Esophagus (tissue), 2 donors: ENCODE results near the gene SUGCT. TPM values are rescaled to one million over a fixed set of nuclear protein-coding genes. Genes with fewer than 3 reads are reported as not detected.
"Not testable (repeated sequence)": the region's sequence is repeated elsewhere in the genome, so short reads cannot be mapped to it uniquely, and the experiment has no call there.

Experiments used
- H3K27ac ChIP-seq, 2 donors: one replicate each; pipeline ENCODE4 v1.5.1; 2013; ENCODE audit warnings: low read depth in 2 of 2, mild to moderate bottlenecking in 2 of 2, inconsistent platforms in 1 of 2, low read length in 1 of 2, moderate library complexity in 1 of 2
- H3K27me3 ChIP-seq, 2 donors: one replicate each; pipeline ENCODE4 v1.6.1; 2013; ENCODE audit warnings: low read length in 2 of 2, control low read depth in 1 of 2, mild to moderate bottlenecking in 1 of 2; ENCODE audit not compliant: insufficient read depth in 2 of 2, control insufficient read depth in 1 of 2
- H3K36me3 ChIP-seq, 2 donors: one replicate each; pipeline ENCODE4 v1.6.1; 2013; ENCODE audit warnings: low read length in 1 of 2; ENCODE audit not compliant: control insufficient read depth in 2 of 2, insufficient read depth in 2 of 2
- H3K4me1 ChIP-seq, 2 donors: one replicate each; pipeline ENCODE4 v1.6.1; 2013; ENCODE audit warnings: low read length in 1 of 2; ENCODE audit not compliant: control insufficient read depth in 2 of 2, insufficient read depth in 2 of 2
- H3K4me3 ChIP-seq, 2 donors: one replicate each; pipeline ENCODE4 v1.5.1; 2013; ENCODE audit warnings: low read length in 2 of 2, mild to moderate bottlenecking in 2 of 2, low read depth in 1 of 2, moderate library complexity in 1 of 2
- H3K9me3 ChIP-seq, 2 donors: one replicate each; pipeline ENCODE4 v1.6.1; 2013; ENCODE audit warnings: mild to moderate bottlenecking in 2 of 2, low read depth in 1 of 2, low read length in 1 of 2, moderate library complexity in 1 of 2; ENCODE audit not compliant: control insufficient read depth in 2 of 2, insufficient read depth in 1 of 2
- WGBS, 2 donors: extraction: QIAGEN DNeasy Blood & Tissue Kit; methylation state at CpG; one replicate each; pipeline ENCODE4 v1.1.7; 2013; 5-methylcytosine and 5-hydroxymethylcytosine counted together
- polyA plus RNA-seq, 2 donors: library from polyadenylated mRNA; stranded (reverse); fragments of 200-250 nt; gene quantifications; one replicate each; pipeline ENCODE4 v1.2.3, GENCODE V29; 2013
- donor health status: healthy with polysubstance abuse.
- donor health status: Bipolar disorder and iron deficiency.

Gene SUGCT
- polyA plus RNA-seq, 2 donors, result 1.7 to 2.3 TPM

DNA sequence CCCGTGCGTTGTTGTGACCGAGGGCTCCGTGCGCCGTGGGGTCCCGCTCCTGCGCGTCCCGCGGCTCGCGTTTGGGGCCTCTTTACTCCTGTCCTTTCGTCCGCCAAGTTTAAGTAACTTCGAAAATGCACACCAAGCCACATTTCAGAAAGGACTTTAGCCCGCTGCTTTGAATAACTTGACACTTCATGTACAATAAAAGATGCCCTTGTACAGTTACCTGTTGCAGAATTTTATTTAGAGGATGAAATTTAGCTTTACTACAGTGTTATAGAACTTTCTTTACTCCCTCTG lies 459 bp downstream of the SUGCT start:
- 5 to 7% methylated on average over 17 of the region's 17 CpGs for WGBS, 2 donors
- H3K36me3 ChIP-seq, result no peaks in the 10 kb centered on the region
- H3K27me3 ChIP-seq, result no peaks in the 10 kb centered on the region
- peak overlapping the region; percentile 90 to 95 for H3K27ac ChIP-seq
- no peaks in the 10 kb centered on the region for H3K9me3 ChIP-seq
- H3K4me3 ChIP-seq, result peak overlapping the region; percentile 92 to 99
- H3K4me1 ChIP-seq, result no peaks in the 10 kb centered on the region

DNA sequence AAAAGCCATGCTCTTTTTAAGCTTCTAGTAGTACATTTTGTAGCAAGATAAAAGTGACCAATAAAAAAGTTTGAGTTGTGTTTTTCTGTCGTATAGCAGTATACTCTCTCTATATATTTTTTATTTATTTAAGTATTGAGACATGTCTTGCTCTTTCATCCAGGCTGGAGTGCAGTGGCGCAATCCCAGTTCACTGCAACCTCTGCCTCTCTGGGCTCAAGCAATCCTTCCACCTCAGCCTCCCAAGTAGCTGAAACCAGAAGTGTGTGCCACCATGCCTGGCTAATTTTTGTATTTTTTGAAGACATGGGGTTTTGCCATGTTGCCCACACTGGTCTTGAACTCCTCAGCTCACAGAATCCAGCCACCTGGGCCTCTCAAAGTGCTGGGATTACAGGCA lies 2.8 kb downstream of the SUGCT start:
- Histone ChIP-seq H3K36me3 (no peaks in the 10 kb centered on the region), H3K9me3 (no peaks in the 10 kb centered on the region), H3K4me1 (no peaks in the 10 kb centered on the region), H3K4me3 (no peak overlapping the region), H3K27ac (no peak overlapping the region), H3K27me3 (no peaks in the 10 kb centered on the region)
- 97 to 98% methylated on average over 2 of the region's 2 CpGs for WGBS, 2 donors

DNA sequence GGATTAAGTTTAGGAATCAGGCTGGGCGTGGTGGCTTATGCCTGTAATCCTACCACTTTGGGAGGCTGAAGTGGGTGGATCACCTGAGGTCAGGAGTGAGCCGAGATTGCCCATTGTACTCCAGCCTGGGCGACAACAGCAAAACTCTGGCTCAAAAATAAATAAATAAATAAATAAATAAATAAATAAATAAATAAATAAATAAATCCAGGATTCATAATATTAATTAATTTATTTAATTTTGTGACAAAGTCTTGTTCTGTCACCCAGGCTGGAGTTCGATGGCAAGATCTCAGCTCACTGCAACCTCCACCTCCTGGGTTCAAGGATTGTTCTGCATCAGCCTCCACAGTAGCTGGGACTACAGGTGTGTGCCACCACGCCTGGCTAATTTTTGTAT lies 4.2 kb downstream of the SUGCT start:
- WGBS, 2 donors, result 84 to 85% methylated on average over 5 of the region's 5 CpGs
- Histone ChIP-seq H3K9me3 (no peaks in the 10 kb centered on the region), H3K27me3 (no peaks in the 10 kb centered on the region), H3K4me3 (no peak overlapping the region), H3K4me1 (no peaks in the 10 kb centered on the region), H3K27ac (no peak overlapping the region), H3K36me3 (no peaks in the 10 kb centered on the region)

DNA sequence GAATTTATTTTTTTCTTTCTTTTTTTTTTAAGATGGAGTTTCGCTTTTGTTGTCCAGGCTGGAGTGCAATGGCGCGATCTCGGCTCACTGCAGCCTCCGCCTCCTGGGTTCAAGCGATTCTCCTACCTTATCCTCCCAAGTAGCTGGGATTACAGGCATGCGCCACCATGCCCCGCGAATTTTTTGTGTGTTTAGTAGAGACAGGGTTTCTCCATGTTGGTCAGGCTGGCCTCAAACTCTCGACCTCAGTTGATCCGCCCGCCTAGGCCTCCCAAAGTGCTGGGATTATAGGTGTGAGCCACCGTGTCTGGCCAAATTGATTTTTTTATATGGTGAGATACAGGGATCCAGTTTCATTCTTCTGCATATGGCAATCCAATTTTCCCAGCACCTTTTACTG lies 5.1 kb downstream of the SUGCT start:
- H3K9me3 ChIP-seq, H3K27ac ChIP-seq, H3K4me3 ChIP-seq, H3K4me1 ChIP-seq, H3K27me3 ChIP-seq, H3K36me3 ChIP-seq: not testable (repeated sequence)
- WGBS, 2 donors, result 96 to 97% methylated on average over 13 of the region's 13 CpGs

DNA sequence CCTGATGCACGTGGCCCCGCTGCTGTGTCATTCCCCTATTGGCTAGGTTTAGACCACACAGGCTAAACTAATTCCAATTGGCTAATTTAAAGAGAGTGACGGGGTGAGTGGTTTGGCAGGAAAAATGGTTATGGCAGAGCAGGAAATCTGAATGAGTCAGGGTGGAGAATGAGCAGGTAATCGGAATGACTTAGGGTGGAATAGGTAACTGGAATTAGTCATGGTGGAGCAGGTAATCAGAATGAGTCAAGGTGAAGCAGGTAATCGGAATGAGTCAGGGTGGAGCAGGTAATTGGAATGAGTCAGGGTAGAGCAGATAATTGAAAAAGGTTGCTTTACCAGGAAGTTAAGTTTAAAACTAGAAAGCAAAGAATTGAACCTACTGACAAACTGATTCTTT lies 7.1 kb downstream of the SUGCT start:
- peak overlapping the region in 1 of 2 donors; percentile 13 for H3K27ac ChIP-seq
- H3K27me3 ChIP-seq, H3K4me3 ChIP-seq, H3K4me1 ChIP-seq, H3K9me3 ChIP-seq, H3K36me3 ChIP-seq: not testable (repeated sequence)
- WGBS, 2 donors, result 62 to 68% methylated on average over 5 of the region's 5 CpGs

DNA sequence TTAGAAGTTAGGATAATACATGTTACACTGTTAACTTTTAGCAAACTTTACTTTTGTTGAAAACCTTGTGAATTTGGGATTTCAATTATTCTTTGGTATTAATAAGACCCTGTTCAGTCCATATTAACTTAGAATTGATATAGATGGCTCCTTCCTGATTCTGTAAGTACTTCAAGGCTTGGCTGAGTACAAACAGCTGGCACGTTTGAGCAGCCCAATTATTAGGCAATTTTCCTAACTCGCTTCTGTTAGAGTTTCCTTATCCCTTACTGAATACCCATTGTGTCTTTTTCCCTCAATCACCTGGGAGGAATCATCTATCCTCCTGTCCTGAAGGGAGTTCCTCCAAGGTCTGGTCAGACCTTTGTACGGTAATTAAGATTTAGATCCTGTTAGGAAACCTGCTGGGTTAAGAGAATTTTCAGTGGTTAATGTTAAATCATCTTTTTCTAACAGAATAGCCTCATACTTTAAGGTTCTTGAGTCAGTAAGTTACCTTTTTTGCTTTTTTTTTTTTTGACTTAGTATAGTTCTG lies 10.9 kb downstream of the SUGCT start:
- not testable (repeated sequence) for H3K4me3 ChIP-seq, H3K27me3 ChIP-seq, H3K36me3 ChIP-seq, H3K9me3 ChIP-seq, H3K27ac ChIP-seq, H3K4me1 ChIP-seq
- WGBS, 2 donors, result 61 to 65% methylated on average over 3 of the region's 3 CpGs

DNA sequence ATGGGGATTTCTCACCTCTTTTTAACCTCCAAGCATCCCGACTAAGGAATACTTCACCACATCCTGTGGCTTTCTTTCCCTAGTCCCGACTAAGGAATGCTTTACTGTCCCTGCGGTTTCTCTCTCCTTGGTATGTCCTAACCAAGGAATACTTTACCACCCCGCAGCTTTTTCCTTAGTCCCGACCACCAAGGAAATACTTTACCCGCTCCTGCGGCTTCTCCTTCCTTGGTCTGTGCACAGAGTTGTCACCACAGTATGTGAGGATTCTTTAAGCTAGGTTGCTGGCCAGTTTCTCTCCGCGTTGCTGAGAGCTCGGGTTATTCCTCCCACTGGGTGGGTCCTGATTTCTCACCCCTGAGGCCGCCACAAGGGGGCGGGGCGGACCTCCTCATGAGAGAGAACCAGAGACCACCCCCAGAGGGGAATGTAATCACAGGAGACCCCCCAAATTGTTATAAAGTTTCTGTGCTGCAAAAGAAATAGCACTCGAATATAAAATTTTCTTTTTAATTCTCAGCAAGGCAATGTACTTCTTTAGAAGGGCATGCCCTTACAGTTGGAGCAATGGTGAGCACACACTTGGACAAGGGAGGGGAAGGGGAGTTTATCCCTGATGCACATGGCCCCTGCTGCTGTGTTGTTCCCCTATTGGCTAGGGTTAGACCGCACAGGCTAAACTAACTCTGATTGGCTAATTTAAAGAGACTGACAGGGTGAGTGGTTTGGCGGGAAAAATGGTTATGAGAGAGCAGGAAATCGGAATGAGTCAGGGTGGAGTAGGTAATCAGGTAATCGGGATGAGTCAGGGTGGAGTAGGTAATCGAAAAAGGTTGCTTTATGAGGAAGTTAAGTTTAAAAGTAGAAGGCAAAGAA lies 12.8 kb downstream of the SUGCT start:
- Histone ChIP-seq H3K27me3 (no peaks in the 10 kb centered on the region), H3K4me3 (no peak overlapping the region), H3K27ac (no peak overlapping the region), H3K4me1 (no peaks in the 10 kb centered on the region), H3K36me3 (no peaks in the 10 kb centered on the region), H3K9me3 (no peaks in the 10 kb centered on the region)
- WGBS, 2 donors, result 87 to 88% methylated on average over 19 of the region's 19 CpGs

DNA sequence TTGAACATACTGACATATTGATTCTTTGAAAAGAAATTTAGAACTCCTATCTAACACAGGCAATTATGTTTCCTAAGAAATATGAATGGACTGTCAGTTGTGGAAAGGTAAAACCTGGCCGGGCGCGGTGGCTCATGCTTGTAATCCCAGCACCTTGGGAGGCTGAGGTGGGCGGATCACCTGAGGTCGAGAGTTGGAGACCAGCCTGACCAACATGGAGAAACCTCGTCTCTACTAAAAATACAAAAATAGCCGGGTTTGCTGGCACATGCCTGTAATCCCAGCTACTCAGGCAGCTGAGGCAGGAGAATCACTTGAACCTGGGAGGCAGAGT lies 13.4 kb downstream of the SUGCT start:
- not testable (repeated sequence) for H3K27ac ChIP-seq, H3K36me3 ChIP-seq, H3K4me1 ChIP-seq, H3K4me3 ChIP-seq, H3K9me3 ChIP-seq, H3K27me3 ChIP-seq
- WGBS, 2 donors, result 95% methylated on average over 7 of the region's 7 CpGs

DNA sequence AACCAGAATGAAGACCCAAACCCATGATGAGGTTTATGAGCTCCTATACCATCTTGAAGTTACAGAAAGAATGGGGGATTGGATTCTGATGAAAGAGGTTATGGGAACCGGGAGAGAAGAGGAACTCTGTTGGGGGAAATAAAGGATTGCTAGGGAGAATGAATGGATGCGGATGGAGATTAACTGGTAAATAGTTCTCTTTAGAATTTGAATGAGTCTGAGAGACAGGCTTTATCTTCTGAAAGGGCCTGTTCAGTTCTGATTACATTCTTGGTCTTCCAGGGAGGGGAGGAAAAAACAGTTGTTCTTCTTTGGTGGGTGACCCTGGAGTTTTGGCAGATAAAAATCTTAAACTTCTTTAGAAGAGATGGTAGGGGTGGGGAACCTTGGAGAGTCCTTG lies 13.9 kb downstream of the SUGCT start:
- H3K4me3 ChIP-seq, result no peak overlapping the region
- no peak overlapping the region for H3K27ac ChIP-seq
- 90 to 93% methylated on average over 2 of the region's 2 CpGs for WGBS, 2 donors
- no peaks in the 10 kb centered on the region for H3K27me3 ChIP-seq
- H3K9me3 ChIP-seq, result no peaks in the 10 kb centered on the region
- H3K36me3 ChIP-seq, result no peaks in the 10 kb centered on the region
- no peaks in the 10 kb centered on the region for H3K4me1 ChIP-seq

DNA sequence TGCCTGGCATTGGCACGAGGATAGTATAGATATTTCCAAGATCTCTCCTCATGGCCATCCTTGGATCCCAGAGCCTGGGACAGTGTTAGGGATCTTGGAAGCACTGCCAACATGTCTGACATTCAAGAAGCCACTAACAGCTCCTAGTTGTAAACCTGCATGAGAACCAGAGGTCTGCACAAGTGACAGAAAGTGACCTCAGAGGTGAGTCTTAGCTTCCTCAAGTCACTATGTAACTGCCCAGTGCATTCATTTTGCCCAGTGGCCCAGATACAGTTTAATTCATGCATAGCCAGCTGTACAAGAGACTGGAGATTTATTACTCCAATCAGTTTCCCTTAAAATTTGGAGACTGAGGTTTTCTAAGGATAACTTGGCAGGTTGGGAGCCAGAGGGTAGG lies 16.7 kb downstream of the SUGCT start:
- no peaks in the 10 kb centered on the region for H3K27me3 ChIP-seq
- H3K9me3 ChIP-seq, result no peaks in the 10 kb centered on the region
- WGBS, 2 donors, result 86 to 87% methylated on average over 1 of the region's 1 CpG
- no peaks in the 10 kb centered on the region for H3K4me1 ChIP-seq
- H3K4me3 ChIP-seq, result no peak overlapping the region
- H3K27ac ChIP-seq, result no peak overlapping the region
- no peaks in the 10 kb centered on the region for H3K36me3 ChIP-seq
